SK-N-SH treated with all-trans-retinoic acid at 6 μM for 48 hours (cell line): ENCODE data around the gene RFNG.

ENCODE experiments used
- ATAC-seq: fragments of 200-7000 bp; cut with Tn5 transposase; 3 replicates; pipeline ENCODE4 v1.9.1; 2020; ENCODE audit warnings: mild to moderate bottlenecking, moderate library complexity
- ARNTL ChIP-seq: fragments of 450-650 bp; formaldehyde crosslinking; IDR thresholded peaks from 2 replicates; pipeline ENCODE4 v1.5.0; 2020; ENCODE audit warnings: low read depth, mild to moderate bottlenecking, moderate library complexity, borderline replicate concordance
- BACH2 ChIP-seq: fragments of 250-450 bp; sonication (Bioruptor Pico); IDR thresholded peaks from 2 replicates; pipeline ENCODE4 v1.9.0; 2021; ENCODE audit warnings: mild to moderate bottlenecking, borderline replicate concordance
- CREB5 ChIP-seq: fragments of 250-450 bp; sonication (Bioruptor Pico); IDR thresholded peaks from 2 replicates; pipeline ENCODE4 v1.5.1; 2020; ENCODE audit warnings: low read depth, mild to moderate bottlenecking, moderate library complexity
- CSDC2 ChIP-seq: fragments of 250-450 bp; sonication (Bioruptor Pico); IDR thresholded peaks from 2 replicates; pipeline ENCODE4 v1.5.0; 2020; ENCODE audit warnings: mild to moderate bottlenecking, moderate library complexity
- CSRNP3 ChIP-seq: fragments of 250-450 bp; sonication (Bioruptor Pico); IDR thresholded peaks from 2 replicates; pipeline ENCODE4 v1.5.1; 2021; ENCODE audit warnings: mild to moderate bottlenecking, moderate library complexity
- ESRRG ChIP-seq: fragments of 250-450 bp; sonication (Bioruptor Pico); IDR thresholded peaks from 2 replicates; pipeline ENCODE4 v1.6.1; 2021; ENCODE audit warnings: mild to moderate bottlenecking
- GLIS3 ChIP-seq: fragments of 250-450 bp; sonication (Bioruptor Pico); IDR thresholded peaks from 2 replicates; pipeline ENCODE4 v1.5.0; 2020; ENCODE audit warnings: mild to moderate bottlenecking, moderate library complexity
- PATZ1 ChIP-seq: fragments of 250-450 bp; sonication (Bioruptor Pico); IDR thresholded peaks from 2 replicates; pipeline ENCODE4 v1.8.0; 2020; ENCODE audit warnings: mild to moderate bottlenecking, moderate library complexity, borderline replicate concordance
- POU6F1 ChIP-seq: fragments of 250-450 bp; sonication (Bioruptor Pico); IDR thresholded peaks from 2 replicates; pipeline ENCODE4 v1.8.0; 2021; ENCODE audit warnings: low read depth, mild to moderate bottlenecking, moderate library complexity, borderline replicate concordance
- PPARA ChIP-seq: fragments of 250-450 bp; sonication (Bioruptor Pico); IDR thresholded peaks from 2 replicates; pipeline ENCODE4 v1.5.0; 2020; ENCODE audit warnings: mild to moderate bottlenecking, borderline replicate concordance
- RARB ChIP-seq: fragments of 250-450 bp; sonication (Bioruptor Pico); IDR thresholded peaks from 2 replicates; pipeline ENCODE4 v1.8.0; 2021; ENCODE audit warnings: mild to moderate bottlenecking, moderate library complexity
- SNAI2 ChIP-seq: fragments of 250-450 bp; sonication (Bioruptor Pico); IDR thresholded peaks from 2 replicates; pipeline ENCODE4 v1.5.0; 2020; ENCODE audit warnings: mild to moderate bottlenecking, moderate library complexity
- TCF4 ChIP-seq: fragments of 250-450 bp; sonication (Bioruptor Pico); IDR thresholded peaks from 2 replicates; pipeline ENCODE4 v1.8.0; 2021; ENCODE audit warnings: mild to moderate bottlenecking, moderate library complexity, borderline replicate concordance
- TOX ChIP-seq: fragments of 250-450 bp; sonication (Bioruptor Pico); IDR thresholded peaks from 2 replicates; pipeline ENCODE4 v1.8.0; 2021; ENCODE audit warnings: mild to moderate bottlenecking, moderate library complexity, borderline replicate concordance
- TSHZ2 ChIP-seq: fragments of 250-450 bp; sonication (Bioruptor Pico); IDR thresholded peaks from 2 replicates; pipeline ENCODE4 v1.5.0; 2020; ENCODE audit warnings: mild to moderate bottlenecking, moderate library complexity
- ZFP30 ChIP-seq: fragments of 450-650 bp; formaldehyde crosslinking; IDR thresholded peaks from 2 replicates; pipeline ENCODE4 v1.5.0; 2022; ENCODE audit warnings: mild to moderate bottlenecking, moderate library complexity
- ZNF565 ChIP-seq: fragments of 450-650 bp; formaldehyde crosslinking; conservative IDR thresholded peaks from 2 replicates; pipeline ENCODE4 v1.5.0; 2020; ENCODE audit warnings: low read depth, mild to moderate bottlenecking, moderate library complexity
- ZNF70 ChIP-seq: fragments of 450-650 bp; formaldehyde crosslinking; IDR thresholded peaks from 2 replicates; pipeline ENCODE4 v1.5.0; 2020; ENCODE audit warnings: mild to moderate bottlenecking, moderate library complexity
- ZNF8 ChIP-seq: fragments of 450-650 bp; formaldehyde crosslinking; IDR thresholded peaks from 2 replicates; pipeline ENCODE4 v1.5.0; 2020; ENCODE audit warnings: mild to moderate bottlenecking, moderate library complexity

RFNG gene

GRCh38 chr17:82077617-82078358 is 26.2 kb upstream of the RFNG start:
- TF ChIP-seq POU6F1 (CRISPR knock-in tag), result no peak
- TF ChIP-seq ZNF8, result no peak
- no peak for TF ChIP-seq TSHZ2
- TF ChIP-seq CREB5 (CRISPR knock-in tag), result no peak
- TF ChIP-seq ZFP30 (CRISPR knock-in tag), result no peak
- no peak for TF ChIP-seq CSRNP3 (CRISPR knock-in tag)
- TF ChIP-seq TOX (CRISPR knock-in tag), result no peak
- no peak for TF ChIP-seq PATZ1 (CRISPR knock-in tag)
- no peak; the same call in 2 of the 3 replicates for ATAC-seq

GRCh38 chr17:82076785-82077591 is 25.4 kb upstream of the RFNG start:
- peak; percentile 42 for ATAC-seq
- TF ChIP-seq PPARA (CRISPR knock-in tag) (no peak), ZNF565 (CRISPR knock-in tag) (no peak), TOX (CRISPR knock-in tag) (no peak), RARB (no peak), TSHZ2 (no peak), CSDC2 (no peak), GLIS3 (no peak), CREB5 (CRISPR knock-in tag) (no peak), CSRNP3 (CRISPR knock-in tag) (no peak), TCF4 (CRISPR knock-in tag) (no peak), ZNF70 (CRISPR knock-in tag) (no peak), POU6F1 (CRISPR knock-in tag) (no peak), ARNTL (CRISPR knock-in tag) (no peak), ESRRG (no peak), ZFP30 (CRISPR knock-in tag) (no peak), ZNF8 (no peak), SNAI2 (no peak), BACH2 (no peak)
